ENCODE data around the gene RAD51B.
"Not testable (repeated sequence)": the region's sequence is repeated elsewhere in the genome, so short reads cannot be mapped to it uniquely, and the experiment has no call there.

RAD51B gene

GRCh38 chr14:68062651-68063050 lies 243.1 kb downstream of the RAD51B start:
- DNase-seq (ENCODE audit: low read depth in 2 of 2, low spot score in 1 of 2) = no peak

- DNase-seq (ENCODE audit: low read depth in 2 of 2, low spot score in 1 of 2) = no peak
These were observed 245.7 kb downstream of the RAD51B start for GRCh38 chr14:68065322-68065721.

GRCh38 chr14:68074765-68075381 lies 255.3 kb downstream of the RAD51B start:
- DNase-seq (ENCODE audit: low read depth in 2 of 2, low spot score in 1 of 2) = no peak

- DNase-seq (ENCODE audit: low read depth in 2 of 2, low spot score in 1 of 2) = no peak
These were observed 255.9 kb downstream of the RAD51B start for GRCh38 chr14:68075382-68076029.

GRCh38 chr14:68076451-68076850 lies 256.9 kb downstream of the RAD51B start:
- no peak for DNase-seq (ENCODE audit: low read depth in 2 of 2, low spot score in 1 of 2)

- no peak for DNase-seq (ENCODE audit: low read depth in 2 of 2, low spot score in 1 of 2)
These were observed 260.5 kb downstream of the RAD51B start for GRCh38 chr14:68079941-68080697.

- DNase-seq (ENCODE audit: low read depth in 2 of 2, low spot score in 1 of 2) = no peak
These were observed 261.9 kb downstream of the RAD51B start for GRCh38 chr14:68081489-68081888.

- no peak for DNase-seq (ENCODE audit: low read depth in 2 of 2, low spot score in 1 of 2)
These were observed 263.2 kb downstream of the RAD51B start for GRCh38 chr14:68082698-68083291.

- no peak for DNase-seq (ENCODE audit: low read depth in 2 of 2, low spot score in 1 of 2)
These were observed 264.7 kb downstream of the RAD51B start for GRCh38 chr14:68084256-68084655.

GRCh38 chr14:68085742-68086141 lies 266.2 kb downstream of the RAD51B start:
- DNase-seq (ENCODE audit: low read depth in 2 of 2, low spot score in 1 of 2) = no peak

- no peak for DNase-seq (ENCODE audit: low read depth in 2 of 2, low spot score in 1 of 2)
These were observed 268.9 kb downstream of the RAD51B start for GRCh38 chr14:68088451-68088854.

- no peak for DNase-seq (ENCODE audit: low read depth in 2 of 2, low spot score in 1 of 2)
These were observed 269.7 kb downstream of the RAD51B start for GRCh38 chr14:68089146-68089731.

- DNase-seq (ENCODE audit: low read depth in 2 of 2, low spot score in 1 of 2) = no peak
These were observed 274.6 kb downstream of the RAD51B start for GRCh38 chr14:68094158-68094557.

GRCh38 chr14:68094752-68095151 lies 275.2 kb downstream of the RAD51B start:
- no peak for DNase-seq (ENCODE audit: low read depth in 2 of 2, low spot score in 1 of 2)

- DNase-seq (ENCODE audit: low read depth in 2 of 2, low spot score in 1 of 2) = no peak
These were observed 278.1 kb downstream of the RAD51B start for GRCh38 chr14:68097727-68098126.

GRCh38 chr14:68098834-68099233 lies 279.3 kb downstream of the RAD51B start:
- DNase-seq (ENCODE audit: low read depth in 2 of 2, low spot score in 1 of 2) = no peak

GRCh38 chr14:68099495-68100045 lies 280.0 kb downstream of the RAD51B start:
- DNase-seq (ENCODE audit: low read depth in 2 of 2, low spot score in 1 of 2) = no peak

- not testable (repeated sequence) for DNase-seq (ENCODE audit: low read depth in 2 of 2, low spot score in 1 of 2)
These were observed 282.2 kb downstream of the RAD51B start for GRCh38 chr14:68101715-68102301.

GRCh38 chr14:68103853-68104252 lies 284.3 kb downstream of the RAD51B start:
- no peak for DNase-seq (ENCODE audit: low read depth in 2 of 2, low spot score in 1 of 2)

- DNase-seq (ENCODE audit: low read depth in 2 of 2, low spot score in 1 of 2) = no peak
These were observed 284.9 kb downstream of the RAD51B start for GRCh38 chr14:68104518-68104917.

GRCh38 chr14:68105816-68106215 lies 286.2 kb downstream of the RAD51B start:
- DNase-seq (ENCODE audit: low read depth in 2 of 2, low spot score in 1 of 2) = no peak
